Tongue (tissue), 2 donors: ENCODE measurements around the gene GNRH2. TPM values are rescaled to one million over a fixed set of nuclear protein-coding genes. Genes with fewer than 3 reads are reported as not detected.
A peak's percentile ranks its signal among the peaks of the same experiment; 100 is the strongest.
"Not testable (repeated sequence)": the region's sequence is repeated elsewhere in the genome, so short reads cannot be mapped to it uniquely, and the experiment has no call there.

Experiments
- DNase-seq: peaks from one replicate; pipeline ENCODE4 v3.0.0-alpha.2; 2015
- total RNA-seq: library from RNA; depleted of rRNA; stranded (reverse); fragments of >200 nt; gene quantifications from one replicate; pipeline ENCODE4 v1.2.3, GENCODE V29; 2014

The GNRH2 gene
- total RNA-seq, 1 donor from 2014 or later, result not detected

DNA sequence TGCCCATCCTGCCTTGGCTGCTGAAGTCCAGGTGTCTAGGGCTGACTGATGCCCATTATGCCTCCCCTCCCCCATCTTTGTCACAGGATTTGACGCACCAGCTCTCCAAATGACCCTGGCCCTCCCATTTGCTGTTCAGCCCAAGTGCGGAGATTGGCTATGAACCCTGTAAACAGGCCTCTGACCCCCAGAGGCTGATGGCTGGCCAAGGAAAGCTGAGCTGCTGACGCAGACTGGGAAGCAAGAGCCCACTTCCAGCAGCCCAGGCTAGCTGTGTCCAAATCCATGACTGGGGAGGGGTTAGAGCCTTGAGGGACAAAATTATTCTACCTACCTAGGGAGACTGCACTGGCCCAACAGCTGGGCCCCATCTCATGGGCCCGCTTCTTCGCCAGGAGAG is 797 bp upstream of the GNRH2 start:
- DNase-seq, result peak; percentile 12

DNA sequence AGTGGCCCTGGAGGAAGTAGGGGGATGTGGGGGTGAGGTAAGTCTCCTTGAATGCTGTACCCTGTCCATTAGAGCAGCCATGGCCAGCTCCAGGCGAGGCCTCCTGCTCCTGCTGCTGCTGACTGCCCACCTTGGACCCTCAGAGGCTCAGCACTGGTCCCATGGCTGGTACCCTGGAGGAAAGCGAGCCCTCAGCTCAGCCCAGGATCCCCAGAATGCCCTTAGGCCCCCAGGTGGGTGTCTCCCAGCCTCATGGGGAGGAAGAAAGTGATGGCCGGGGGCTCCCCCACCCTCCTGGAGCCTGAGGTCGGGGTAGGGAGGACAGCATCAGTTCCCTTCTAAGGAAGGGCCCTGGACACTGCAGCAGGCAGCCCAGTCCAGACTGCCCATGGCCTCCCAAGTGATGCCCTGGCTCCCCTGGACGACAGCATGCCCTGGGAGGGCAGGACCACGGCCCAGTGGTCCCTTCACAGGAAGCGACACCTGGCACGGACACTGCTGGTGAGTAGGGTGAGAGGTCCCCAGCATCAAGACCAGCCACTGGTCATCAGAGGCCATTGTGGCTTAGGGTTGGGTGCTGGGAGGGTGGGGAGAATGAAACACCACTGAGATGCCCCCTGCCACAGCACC is 1.0 kb downstream of the GNRH2 start:
- no peak for DNase-seq

DNA sequence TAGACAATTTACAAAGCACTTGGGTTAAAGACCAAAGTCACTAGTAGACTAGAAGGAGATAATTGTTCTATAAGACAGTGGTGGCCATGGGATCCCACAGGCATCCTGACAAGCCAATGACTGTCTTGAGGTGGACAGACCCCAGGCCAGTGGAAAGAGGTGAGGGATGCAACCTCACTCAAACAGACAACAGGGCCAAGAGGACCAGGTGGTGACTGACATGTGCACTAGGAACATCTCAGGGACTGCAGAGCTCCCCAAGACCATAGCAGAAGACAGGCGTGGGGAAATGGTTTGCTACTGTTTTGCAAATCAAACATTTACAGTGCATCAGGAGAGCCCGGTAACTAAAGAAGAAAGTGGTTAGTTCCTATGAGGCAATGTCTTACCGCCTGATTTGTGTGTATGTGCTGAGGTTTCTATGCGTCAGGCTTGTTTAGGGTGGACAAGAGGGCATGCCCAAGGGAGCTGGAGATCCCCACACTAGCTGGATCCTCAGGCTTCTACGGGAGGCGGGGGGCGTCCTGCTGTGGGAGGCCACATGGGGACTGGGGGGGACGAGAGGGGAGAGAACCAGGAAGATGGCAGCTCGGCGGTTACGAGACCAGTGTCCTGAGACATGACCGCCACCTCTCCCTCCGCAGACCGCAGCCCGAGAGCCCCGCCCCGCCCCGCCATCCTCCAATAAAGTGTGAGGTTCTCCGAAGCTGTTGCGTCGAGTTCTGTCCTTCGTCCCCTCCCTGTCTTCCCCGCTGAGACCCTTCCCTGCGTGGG is 1.8 kb downstream of the GNRH2 start:
- no peak for DNase-seq

DNA sequence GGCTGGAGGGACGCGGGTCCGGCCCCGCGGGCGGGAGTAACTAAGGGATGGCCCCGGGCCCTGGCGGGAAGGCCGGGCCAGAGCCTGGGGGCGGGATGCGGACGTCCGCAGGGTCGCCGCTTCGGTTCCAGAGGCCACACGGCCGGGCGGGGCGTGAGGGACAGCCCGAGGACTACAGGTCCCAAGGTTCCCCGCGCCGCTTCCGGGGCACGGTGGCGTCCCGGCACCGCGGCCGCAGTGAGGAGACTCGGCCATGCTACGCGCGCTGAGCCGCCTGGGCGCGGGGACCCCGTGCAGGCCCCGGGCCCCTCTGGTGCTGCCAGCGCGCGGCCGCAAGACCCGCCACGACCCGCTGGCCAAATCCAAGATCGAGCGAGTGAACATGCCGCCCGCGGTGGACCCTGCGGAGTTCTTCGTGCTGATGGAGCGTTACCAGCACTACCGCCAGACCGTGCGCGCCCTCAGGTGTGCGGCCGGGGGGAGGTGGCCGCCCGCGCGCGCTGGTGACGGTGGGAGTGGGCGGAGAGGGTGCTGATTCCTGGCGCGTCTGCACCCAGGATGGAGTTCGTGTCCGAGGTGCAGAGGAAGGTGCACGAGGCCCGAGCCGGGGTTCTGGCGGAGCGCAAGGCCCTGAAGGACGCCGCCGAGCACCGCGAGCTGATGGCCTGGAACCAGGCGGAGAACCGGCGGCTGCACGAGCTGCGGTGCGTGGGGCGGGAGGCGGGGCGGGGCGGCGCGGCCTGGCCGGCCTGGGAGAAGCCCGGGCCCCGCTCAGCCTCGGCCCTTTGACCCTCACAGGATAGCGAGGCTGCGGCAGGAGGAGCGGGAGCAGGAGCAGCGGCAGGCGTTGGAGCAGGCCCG is 2.6 kb downstream of the GNRH2 start, which contains the start of gene MRPS26:
Gene MRPS26, plus strand, starts transcription at position 237 of the 861 bp plus-strand sequence. Its CDS starts 17 bp downstream, at position 254.
- DNase-seq, result peak; percentile 95

DNA sequence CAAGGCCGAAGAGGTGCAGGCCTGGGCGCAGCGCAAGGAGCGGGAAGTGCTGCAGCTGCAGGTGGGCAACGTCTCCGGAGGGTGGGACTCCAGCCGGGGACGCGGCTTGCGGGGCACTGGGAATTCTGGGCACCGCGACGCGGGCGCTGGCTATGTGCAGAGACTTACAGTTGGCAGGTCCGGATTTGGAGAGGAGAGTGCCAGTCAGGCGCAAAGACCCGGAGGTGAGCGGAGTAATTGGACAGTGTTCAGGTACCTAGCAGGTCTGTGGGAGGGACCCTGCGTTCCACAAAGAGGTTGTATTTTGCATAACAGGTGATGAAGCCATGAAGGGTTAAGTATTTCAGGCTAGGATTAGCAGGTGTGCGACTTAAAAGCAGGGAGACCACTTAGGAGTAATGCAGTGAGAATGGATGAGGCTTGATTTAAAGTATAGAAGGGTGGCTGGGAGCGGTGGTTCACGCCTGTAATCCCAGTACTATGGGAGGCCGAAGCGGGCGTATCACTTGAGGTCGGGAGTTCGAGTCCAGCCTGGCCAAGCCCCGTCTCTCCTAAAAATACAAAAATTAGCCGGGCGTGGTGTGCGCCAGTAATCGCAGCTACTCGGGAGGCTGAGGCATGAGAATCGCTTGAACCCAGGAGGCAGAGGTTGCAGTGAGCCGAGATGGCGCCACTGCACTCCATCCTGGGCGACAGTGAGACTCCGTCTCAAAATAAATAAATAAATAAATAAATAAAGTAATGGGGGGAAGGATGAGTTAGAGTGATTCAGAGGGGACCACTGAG is 3.4 kb downstream of the GNRH2 start:
- peak; percentile 14 for DNase-seq

DNA sequence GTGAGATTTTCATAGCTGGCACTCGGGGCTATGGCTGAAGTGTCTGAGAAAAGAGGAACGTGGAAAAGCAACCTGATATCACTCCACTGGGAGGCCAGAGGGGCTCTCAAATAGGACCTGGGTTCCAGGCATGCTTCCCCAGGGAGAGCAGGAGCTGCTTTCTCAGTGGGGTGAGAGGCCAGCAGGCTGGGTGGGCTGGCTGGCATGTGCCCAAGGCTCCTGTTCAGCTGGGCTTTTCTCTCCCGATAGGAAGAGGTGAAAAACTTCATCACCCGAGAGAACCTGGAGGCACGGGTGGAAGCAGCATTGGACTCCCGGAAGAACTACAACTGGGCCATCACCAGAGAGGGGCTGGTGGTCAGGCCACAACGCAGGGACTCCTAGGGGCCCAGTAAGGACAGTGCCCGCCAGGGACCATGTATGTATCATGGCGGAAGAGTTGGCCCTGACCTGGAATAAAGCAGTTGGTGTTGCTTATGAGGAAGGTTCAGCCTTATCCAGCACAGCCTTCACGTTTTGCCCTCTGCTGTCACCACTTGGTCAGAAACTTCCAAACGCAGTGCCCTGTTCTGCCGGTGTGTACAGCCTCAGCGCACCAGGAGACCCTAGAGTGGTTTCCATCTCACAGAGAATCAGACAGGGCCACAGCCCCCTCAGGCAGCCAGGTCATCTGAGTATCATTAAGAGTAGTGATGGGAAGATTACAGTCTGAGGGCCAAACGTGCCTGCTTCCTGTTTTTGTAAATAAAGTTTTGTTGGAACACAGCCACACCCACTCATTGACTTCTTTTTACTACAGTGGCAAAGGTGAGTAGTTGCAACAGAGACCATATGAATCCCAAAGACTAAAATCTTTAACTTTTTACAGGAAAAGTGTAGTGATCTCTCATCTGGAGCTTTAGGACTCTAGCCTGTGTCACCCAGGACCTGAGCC is 4.3 kb downstream of the GNRH2 start:
- DNase-seq, result no peak

DNA sequence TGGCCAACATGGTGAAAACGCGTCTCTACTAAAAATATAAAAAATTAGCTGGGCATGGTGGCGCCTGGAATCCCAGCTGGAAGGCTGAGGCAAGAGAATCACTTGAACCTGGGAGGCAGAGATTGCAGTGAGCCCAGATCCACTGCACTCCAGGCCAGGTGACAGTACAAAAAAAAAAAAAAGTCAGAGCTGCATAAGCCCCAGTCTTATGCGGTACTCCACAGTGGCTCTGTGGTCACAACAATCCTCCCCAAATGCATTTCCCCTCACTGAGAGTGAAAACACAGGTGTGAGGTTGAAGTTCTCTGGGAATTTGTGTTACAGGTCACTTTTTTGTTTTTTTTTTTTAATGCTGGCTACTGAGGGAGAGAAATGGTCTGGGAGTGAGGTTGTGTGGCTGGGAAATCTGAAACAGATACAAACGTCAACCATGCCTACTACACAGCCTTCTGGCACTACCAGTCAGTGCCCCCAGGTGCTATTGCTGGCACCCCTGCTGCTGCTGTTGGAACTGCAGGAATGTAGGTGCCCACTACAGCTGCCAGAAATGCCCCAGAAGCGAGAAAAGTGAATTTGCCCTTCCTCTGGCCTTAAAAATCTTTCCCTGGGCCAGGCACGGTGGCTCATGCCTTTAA is 8.1 kb downstream of the GNRH2 start:
- no peak for DNase-seq

DNA sequence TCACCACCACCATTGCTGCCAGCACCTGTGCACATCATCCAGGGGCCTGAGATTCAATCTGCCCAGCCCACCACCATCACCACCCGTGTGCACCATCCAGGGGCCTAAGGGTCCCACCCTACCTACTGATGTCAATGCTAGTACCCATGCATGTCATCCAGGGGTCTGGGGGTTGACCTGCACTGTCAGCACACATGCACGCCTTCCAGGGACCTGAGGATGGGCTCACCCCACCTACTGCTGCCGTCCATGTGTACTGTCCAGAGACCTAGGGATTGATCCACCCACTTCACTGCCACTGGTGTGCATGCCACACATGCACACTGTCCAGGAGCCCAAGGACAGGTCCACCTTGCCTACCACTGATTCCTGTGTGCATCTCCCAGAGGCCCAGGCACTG is 16.1 kb downstream of the GNRH2 start:
- DNase-seq, result no peak

DNA sequence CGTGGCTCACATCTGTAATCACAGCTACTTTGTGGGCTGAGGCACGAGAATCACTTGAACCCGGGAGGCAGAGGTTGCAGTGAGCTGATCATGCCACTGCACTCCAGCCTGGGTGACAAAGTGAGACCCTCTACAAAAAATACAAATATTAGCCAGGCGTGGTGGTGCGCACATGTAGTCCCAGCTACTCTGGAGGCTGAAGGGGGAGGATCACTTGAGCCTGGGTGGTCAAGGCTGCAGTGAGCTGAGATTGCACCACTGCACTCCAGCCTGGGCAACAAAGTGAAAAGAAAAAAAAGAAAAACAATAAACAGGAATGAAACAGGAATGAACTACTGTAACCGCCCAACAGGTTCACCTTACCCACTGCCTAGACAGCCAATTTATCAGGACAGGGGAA is 20.7 kb downstream of the GNRH2 start:
- not testable (repeated sequence) for DNase-seq

DNA sequence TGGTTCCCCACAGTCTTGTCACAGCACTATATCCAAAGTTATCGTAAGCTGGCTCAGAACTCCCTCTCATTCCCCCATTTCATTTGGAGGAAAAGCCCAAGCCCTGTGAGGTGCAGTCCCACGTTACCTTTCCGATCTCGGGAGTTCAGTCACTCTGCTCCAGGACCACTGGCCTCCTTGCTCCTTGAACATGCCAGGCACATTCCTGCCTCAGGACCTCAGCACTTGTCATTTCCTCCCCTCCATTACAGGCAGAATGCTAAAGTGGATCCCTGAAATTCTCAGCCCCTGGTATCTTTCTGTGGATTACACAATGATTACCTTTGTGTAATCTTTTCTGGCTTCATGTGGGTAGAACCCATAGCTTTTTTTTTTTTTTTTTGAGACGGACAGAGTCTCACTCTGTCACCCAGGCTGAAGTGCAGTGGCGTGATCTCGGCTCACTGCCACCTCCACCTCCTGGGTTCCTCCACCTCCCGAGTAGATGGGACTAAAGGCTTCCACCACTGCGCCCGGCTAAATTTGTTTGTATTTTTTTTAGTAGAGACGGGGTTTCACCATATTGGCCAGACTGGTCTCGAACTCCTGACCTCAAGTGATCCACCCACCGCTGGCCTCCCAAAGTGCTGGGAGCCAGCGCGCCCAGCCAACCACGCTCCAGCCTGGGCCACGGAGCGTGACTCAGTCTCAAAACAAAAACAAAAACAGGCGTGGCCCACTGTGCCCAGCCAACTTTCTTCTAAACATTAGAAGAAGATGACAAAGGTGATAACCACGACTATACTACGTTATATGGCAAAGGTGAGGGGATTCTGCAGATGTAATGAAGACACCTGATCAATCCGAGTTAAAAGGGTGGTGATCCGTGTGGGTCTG is 24.0 kb downstream of the GNRH2 start:
- DNase-seq, result no peak

DNA sequence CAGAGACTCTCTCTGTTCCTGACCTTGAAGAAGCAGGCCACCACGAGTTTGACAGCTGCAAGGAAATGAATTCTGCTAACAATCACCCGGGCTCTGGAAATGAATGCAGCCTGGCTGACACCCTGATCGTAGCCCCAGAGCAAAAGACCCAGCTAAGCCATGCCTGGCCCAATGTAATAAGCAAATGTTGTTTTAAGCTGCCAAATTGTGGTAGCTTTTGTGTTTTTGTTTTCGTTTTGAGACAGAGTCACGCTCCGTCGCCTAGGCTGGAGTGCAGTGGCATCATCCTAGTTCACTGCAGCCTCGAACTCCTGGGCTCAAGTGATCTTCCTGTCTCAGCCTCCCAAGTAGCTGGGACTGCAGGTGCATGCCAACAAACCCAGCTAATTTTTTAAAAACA is 24.7 kb downstream of the GNRH2 start:
- DNase-seq, result no peak

DNA sequence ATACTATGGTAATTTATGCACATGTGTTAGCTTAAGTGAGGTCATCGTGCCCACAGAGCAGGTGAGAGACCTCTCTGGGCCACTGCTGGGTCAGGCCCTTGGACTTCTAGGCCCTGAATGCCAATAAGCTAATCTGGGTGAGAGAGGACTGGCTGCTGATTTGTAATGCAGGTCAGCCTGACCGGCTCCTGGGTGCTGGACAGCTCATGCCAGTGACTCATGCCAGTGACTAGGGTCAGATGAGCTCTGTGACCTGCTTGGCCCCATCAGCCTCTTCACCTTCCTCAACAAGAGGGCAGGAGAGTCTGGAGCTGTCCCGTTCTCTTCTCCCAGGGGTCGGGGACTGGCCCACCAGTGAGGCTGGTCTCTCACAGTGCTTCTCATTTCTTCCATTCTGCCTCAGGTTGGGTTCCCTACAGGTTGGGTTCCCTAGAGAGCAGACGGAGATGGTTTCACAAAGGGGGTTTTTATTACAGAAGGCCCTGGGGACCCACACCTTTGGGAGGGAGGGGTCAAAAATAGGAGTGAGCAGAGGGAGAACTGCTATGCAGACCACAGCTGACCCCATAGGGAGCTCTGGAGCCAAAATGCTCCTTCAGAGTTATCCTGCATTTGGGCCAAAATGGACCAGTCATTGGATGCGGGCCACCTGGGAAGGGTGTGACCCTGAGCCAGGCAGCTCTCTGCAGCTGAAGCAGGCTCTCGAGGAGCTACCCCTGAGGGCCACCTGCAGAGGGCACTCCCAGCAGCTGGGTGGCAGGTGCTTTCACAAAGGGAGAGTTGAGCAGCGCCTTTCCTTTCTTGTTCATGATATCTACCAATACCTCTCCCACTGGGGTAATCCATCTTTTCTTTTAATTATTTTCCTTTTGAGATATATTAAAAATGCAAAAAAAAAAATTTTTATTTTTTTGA is 25.8 kb downstream of the GNRH2 start:
- DNase-seq, result no peak

DNA sequence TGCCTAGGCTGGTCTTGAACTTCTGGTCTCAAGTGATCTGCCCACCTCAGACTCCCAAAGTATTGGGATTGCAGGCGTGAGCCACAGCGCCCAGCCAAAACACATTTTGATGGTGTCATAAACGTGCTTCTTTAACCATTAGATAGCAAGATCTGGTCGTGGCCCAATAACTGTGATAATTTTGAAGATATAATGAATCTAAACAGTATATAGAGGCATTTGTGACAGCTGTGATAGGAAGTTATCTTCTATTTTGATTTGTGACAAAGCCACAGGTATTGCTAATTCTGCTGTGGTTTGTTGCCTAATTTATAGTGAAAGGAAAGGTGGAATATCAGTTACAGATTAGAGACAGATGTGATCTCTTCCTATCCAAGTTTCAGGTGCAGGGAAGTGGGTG is 27.3 kb downstream of the GNRH2 start:
- no peak for DNase-seq

DNA sequence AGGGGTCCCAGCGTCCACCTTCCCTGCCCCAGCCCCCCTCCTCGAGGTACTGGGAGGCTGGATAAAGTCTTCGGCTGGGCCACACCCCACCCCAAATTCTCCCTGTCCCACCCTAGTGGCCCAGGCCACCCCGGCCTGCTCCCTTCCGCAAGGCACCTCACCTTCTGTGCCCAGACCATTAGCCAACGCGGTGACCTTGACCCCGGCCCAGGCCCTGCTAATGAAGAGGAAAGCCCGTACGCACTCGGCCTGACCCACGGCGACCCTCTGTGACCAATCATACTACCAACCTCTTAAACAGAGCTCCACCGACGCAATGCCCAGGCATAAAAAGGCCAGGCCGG is 27.8 kb downstream of the GNRH2 start:
- no peak for DNase-seq

DNA sequence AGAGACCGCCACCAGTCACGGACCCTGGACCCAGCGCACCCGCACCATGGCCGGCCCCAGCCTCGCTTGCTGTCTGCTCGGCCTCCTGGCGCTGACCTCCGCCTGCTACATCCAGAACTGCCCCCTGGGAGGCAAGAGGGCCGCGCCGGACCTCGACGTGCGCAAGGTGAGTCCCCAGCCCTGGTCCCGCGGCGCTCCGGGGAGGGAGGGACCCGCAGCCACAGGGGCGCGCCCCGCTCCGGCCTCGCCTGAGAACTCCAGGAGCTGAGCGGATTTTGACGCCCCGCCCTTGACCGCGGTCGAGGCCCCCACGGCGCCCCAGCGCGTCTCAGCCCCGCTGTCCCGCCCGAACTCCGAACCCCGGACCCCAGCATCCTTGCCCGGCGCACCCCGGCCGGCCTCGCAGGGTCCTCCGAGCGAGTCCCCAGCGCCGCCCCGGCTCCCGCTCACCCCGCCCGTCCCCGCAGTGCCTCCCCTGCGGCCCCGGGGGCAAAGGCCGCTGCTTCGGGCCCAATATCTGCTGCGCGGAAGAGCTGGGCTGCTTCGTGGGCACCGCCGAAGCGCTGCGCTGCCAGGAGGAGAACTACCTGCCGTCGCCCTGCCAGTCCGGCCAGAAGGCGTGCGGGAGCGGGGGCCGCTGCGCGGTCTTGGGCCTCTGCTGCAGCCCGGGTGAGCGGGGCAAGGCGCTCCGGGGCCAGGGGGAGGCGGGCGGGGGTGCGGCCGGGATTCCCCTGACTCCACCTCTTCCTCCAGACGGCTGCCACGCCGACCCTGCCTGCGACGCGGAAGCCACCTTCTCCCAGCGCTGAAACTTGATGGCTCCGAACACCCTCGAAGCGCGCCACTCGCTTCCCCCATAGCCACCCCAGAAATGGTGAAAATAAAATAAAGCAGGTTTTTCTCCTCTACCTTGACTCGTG is 28.4 kb downstream of the GNRH2 start, which contains the start of gene OXT:
Gene OXT, plus strand, starts transcription at position 11 of the 920 bp plus-strand sequence. Its CDS starts 36 bp downstream, at position 47.
- peak; percentile 38 for DNase-seq

DNA sequence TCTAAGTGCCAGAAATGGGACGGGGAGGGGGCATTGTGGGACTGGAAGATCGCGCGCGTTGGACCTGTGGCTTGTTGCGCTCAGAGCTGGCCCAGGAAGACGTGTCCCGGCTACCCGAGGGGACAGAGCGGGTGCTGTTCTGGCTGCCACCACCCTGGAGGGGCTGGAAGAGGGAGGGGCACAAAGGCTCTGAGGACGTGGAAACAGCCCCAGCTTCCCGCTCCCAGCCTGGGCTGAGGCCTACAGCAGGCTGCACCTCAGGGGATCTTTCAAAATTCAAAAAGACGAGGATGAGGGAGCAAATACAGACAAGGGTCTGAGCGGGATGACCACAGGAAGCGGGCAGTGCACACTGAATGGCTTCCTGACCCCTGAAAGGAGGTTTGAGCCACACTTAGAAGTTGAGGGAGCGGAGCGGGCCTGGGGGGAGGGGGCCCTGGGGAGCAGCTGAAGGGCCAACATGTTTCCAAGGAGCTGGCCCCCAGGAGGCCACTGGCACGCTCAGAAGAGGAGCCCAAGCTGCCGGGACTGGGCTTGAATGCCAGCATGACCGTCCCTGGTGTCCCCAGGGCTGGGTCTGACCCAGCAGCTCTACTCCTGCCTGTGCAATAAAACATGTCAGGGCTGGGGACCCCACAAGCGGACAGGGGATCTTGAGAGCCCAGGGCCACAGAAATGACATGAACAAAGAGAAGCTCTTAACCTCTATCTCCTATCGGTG is 29.3 kb downstream of the GNRH2 start:
- DNase-seq, result no peak
